GM13976 (cell line): ENCODE results near the gene LETMD1.

Experiments
- DNase-seq: peaks from one replicate; pipeline ENCODE4 v3.0.0; 2012; ENCODE audit warnings: low spot score
- CTCF ChIP-seq: IDR thresholded peaks from 2 replicates; pipeline ENCODE4 v1.5.1; 2012; ENCODE audit warnings: borderline replicate concordance, mild to moderate bottlenecking; ENCODE audit not compliant: insufficient read depth; ENCODE audit errors: extremely low read depth, missing control alignments, control extremely low read depth
- in situ Hi-C: fragments of 300-500 bp; cut with MboI; formaldehyde crosslinking; loops from one replicate; pipeline ENCODE4 v1.12.0; 2022; ENCODE audit warnings: low sequenced_read_pairs, mixed read lengths, inconsistent platforms; ENCODE audit not compliant: unreplicated experiment

Gene LETMD1

GRCh38 chr12:51059086-51059485, 11.0 kb downstream of the LETMD1 start:
- no peak for TF ChIP-seq CTCF
- in situ Hi-C loops, result no loop called here

GRCh38 chr12:51062631-51063397, 14.7 kb downstream of the LETMD1 start:
- in situ Hi-C loops, result no loop called here
- no peak for TF ChIP-seq CTCF
- DNase-seq, result no peak

More at GRCh38 chr12:51059086-51059485, 11.0 kb downstream of the LETMD1 start:
- no peak for DNase-seq

- in situ Hi-C loops, result no loop called here
- TF ChIP-seq CTCF, result no peak
Observed at GRCh38 chr12:51065530-51065929, 17.4 kb downstream of the LETMD1 start.

GRCh38 chr12:51067229-51067628, 19.1 kb downstream of the LETMD1 start:
- TF ChIP-seq CTCF, result no peak
- no peak for DNase-seq
- in situ Hi-C loops, result no loop called here

More at GRCh38 chr12:51065530-51065929, 17.4 kb downstream of the LETMD1 start:
- DNase-seq, result no peak

GRCh38 chr12:51067771-51068170, 19.6 kb downstream of the LETMD1 start:
- no peak for DNase-seq
- TF ChIP-seq CTCF, result no peak
- in situ Hi-C loops, result no loop called here

- in situ Hi-C loops, result no loop called here
- no peak for TF ChIP-seq CTCF
- no peak for DNase-seq
Observed at GRCh38 chr12:51070004-51070403, 21.9 kb downstream of the LETMD1 start.
